HEK293 (cell line): ENCODE measurements around the gene NOM1.

Source experiments
- PRDM10 ChIP-seq: fragments of 450-650 bp; formaldehyde crosslinking; IDR thresholded peaks from 2 replicates; pipeline ENCODE4 v1.5.1; 2016; ENCODE audit warnings: missing biosample characterization, missing genetic modification characterization
- TRIM28 ChIP-seq: IDR thresholded peaks from 2 replicates; pipeline ENCODE4 v1.6.1; 2011; ENCODE audit warnings: low read length, control low read depth, borderline replicate concordance
- YY1 ChIP-seq: fragments of 450-650 bp; formaldehyde crosslinking; IDR thresholded peaks from 2 replicates; pipeline ENCODE4 v1.5.1; 2018; ENCODE audit warnings: missing biosample characterization, missing genetic modification characterization
- ZNF239 ChIP-seq: fragments of 450-650 bp; formaldehyde crosslinking; IDR thresholded peaks from 2 replicates; pipeline ENCODE4 v1.5.1; 2016; ENCODE audit warnings: missing biosample characterization, missing genetic modification characterization
- ZNF324 ChIP-seq: fragments of 450-650 bp; formaldehyde crosslinking; IDR thresholded peaks from 2 replicates; pipeline ENCODE4 v1.5.1; 2016; ENCODE audit warnings: missing biosample characterization, missing genetic modification characterization
- ZNF510 ChIP-seq: fragments of 450-650 bp; formaldehyde crosslinking; IDR thresholded peaks from 2 replicates; pipeline ENCODE4 v1.5.1; 2018; ENCODE audit warnings: mild to moderate bottlenecking, missing genetic modification characterization, missing biosample characterization; ENCODE audit not compliant: insufficient replicate concordance
- ZNF555 ChIP-seq: fragments of 450-650 bp; formaldehyde crosslinking; conservative IDR thresholded peaks from 2 replicates; pipeline ENCODE4 v1.5.1; 2017; ENCODE audit warnings: missing biosample characterization, mild to moderate bottlenecking, missing genetic modification characterization, inconsistent platforms
- ZNF561 ChIP-seq: fragments of 450-650 bp; IDR thresholded peaks from 2 replicates; pipeline ENCODE4 v1.5.1; 2018; ENCODE audit warnings: missing biosample characterization, missing genetic modification characterization, borderline replicate concordance
- ZNF629 ChIP-seq: fragments of 450-650 bp; formaldehyde crosslinking; IDR thresholded peaks from 2 replicates; pipeline ENCODE4 v1.5.1; 2017; ENCODE audit warnings: missing biosample characterization, missing genetic modification characterization
- ZNF660 ChIP-seq: fragments of 450-650 bp; IDR thresholded peaks from 2 replicates; pipeline ENCODE4 v1.5.1; 2018; ENCODE audit warnings: missing biosample characterization, mild to moderate bottlenecking, missing genetic modification characterization
- ZSCAN23 ChIP-seq: fragments of 450-650 bp; formaldehyde crosslinking; IDR thresholded peaks from 2 replicates; pipeline ENCODE4 v1.5.1; 2016; ENCODE audit warnings: missing biosample characterization, missing genetic modification characterization
- TF ChIP-seq, protein P1 (sequence below): fragments of 450-650 bp; formaldehyde crosslinking; IDR thresholded peaks from 2 replicates; pipeline ENCODE4 v1.5.1; 2016; ENCODE audit warnings: missing biosample characterization, missing genetic modification characterization

- TF ChIP-seq ZNF555 (tag by site-specific recombination) (no peak), PRDM10 (no peak), ZNF629 (no peak), YY1 (tag by site-specific recombination) (no peak), ZNF660 (tag by site-specific recombination) (no peak), ZNF561 (tag by site-specific recombination) (no peak), ZSCAN23 (no peak), TRIM28 (no peak), ZNF510 (tag by site-specific recombination) (no peak), ZNF324 (tag by site-specific recombination) (no peak), ZNF239 (no peak)
- TF ChIP-seq, protein P1, sequence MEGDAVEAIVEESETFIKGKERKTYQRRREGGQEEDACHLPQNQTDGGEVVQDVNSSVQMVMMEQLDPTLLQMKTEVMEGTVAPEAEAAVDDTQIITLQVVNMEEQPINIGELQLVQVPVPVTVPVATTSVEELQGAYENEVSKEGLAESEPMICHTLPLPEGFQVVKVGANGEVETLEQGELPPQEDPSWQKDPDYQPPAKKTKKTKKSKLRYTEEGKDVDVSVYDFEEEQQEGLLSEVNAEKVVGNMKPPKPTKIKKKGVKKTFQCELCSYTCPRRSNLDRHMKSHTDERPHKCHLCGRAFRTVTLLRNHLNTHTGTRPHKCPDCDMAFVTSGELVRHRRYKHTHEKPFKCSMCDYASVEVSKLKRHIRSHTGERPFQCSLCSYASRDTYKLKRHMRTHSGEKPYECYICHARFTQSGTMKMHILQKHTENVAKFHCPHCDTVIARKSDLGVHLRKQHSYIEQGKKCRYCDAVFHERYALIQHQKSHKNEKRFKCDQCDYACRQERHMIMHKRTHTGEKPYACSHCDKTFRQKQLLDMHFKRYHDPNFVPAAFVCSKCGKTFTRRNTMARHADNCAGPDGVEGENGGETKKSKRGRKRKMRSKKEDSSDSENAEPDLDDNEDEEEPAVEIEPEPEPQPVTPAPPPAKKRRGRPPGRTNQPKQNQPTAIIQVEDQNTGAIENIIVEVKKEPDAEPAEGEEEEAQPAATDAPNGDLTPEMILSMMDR (tag by site-specific recombination): no peak
Observed at GRCh38 chr7:156985101-156985992, 35.8 kb downstream of the NOM1 start.
